ENCODE results near the gene DNAH14.
"Not testable (repeated sequence)": the region's sequence is repeated elsewhere in the genome, so short reads cannot be mapped to it uniquely, and the experiment has no call there.

DNA sequence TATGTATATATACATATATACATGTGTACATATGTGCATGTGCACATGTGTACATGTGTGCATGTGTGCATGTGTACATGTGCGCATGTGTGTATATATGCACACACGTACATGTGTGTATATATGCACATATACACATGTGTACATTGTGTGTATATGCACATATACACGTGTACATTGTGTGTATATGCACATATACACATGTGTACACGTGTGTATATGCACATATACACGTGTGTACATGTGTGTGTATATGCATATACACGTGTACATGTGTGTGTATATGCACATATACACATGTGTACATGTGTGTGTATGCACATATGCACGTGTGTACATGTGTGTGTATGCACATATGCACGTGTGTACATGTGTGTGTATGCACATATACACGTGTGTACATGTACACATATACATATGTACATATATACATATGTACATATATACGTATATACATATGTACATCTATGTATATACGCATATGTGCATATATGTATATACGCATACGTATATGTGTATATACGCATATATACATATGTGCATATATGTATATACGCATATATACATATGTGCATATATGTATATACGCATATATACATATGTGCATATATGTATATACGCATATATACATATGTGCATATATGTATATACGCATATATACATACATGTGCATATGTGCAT, 405.8 kb downstream of the DNAH14 start:
- TF ChIP-seq, protein P1, sequence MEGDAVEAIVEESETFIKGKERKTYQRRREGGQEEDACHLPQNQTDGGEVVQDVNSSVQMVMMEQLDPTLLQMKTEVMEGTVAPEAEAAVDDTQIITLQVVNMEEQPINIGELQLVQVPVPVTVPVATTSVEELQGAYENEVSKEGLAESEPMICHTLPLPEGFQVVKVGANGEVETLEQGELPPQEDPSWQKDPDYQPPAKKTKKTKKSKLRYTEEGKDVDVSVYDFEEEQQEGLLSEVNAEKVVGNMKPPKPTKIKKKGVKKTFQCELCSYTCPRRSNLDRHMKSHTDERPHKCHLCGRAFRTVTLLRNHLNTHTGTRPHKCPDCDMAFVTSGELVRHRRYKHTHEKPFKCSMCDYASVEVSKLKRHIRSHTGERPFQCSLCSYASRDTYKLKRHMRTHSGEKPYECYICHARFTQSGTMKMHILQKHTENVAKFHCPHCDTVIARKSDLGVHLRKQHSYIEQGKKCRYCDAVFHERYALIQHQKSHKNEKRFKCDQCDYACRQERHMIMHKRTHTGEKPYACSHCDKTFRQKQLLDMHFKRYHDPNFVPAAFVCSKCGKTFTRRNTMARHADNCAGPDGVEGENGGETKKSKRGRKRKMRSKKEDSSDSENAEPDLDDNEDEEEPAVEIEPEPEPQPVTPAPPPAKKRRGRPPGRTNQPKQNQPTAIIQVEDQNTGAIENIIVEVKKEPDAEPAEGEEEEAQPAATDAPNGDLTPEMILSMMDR (IDR thresholded peaks at IDR 0.05; ENCODE audit: low read depth, low read length, missing input control), result not testable (repeated sequence)
- TF ChIP-seq NR2F2 (IDR thresholded peaks at IDR 0.05); RAD21 (IDR thresholded peaks at IDR 0.05); TAF1 (conservative IDR thresholded peaks at IDR 0.05); JUND (IDR thresholded peaks at IDR 0.05); YY1 (IDR thresholded peaks at IDR 0.05); RXRA (IDR thresholded peaks at IDR 0.05): not testable (repeated sequence)
- TF ChIP-seq, protein P2, sequence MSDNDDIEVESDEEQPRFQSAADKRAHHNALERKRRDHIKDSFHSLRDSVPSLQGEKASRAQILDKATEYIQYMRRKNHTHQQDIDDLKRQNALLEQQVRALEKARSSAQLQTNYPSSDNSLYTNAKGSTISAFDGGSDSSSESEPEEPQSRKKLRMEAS (IDR thresholded peaks at IDR 0.05), result not testable (repeated sequence)
- TF ChIP-seq, protein P3, sequence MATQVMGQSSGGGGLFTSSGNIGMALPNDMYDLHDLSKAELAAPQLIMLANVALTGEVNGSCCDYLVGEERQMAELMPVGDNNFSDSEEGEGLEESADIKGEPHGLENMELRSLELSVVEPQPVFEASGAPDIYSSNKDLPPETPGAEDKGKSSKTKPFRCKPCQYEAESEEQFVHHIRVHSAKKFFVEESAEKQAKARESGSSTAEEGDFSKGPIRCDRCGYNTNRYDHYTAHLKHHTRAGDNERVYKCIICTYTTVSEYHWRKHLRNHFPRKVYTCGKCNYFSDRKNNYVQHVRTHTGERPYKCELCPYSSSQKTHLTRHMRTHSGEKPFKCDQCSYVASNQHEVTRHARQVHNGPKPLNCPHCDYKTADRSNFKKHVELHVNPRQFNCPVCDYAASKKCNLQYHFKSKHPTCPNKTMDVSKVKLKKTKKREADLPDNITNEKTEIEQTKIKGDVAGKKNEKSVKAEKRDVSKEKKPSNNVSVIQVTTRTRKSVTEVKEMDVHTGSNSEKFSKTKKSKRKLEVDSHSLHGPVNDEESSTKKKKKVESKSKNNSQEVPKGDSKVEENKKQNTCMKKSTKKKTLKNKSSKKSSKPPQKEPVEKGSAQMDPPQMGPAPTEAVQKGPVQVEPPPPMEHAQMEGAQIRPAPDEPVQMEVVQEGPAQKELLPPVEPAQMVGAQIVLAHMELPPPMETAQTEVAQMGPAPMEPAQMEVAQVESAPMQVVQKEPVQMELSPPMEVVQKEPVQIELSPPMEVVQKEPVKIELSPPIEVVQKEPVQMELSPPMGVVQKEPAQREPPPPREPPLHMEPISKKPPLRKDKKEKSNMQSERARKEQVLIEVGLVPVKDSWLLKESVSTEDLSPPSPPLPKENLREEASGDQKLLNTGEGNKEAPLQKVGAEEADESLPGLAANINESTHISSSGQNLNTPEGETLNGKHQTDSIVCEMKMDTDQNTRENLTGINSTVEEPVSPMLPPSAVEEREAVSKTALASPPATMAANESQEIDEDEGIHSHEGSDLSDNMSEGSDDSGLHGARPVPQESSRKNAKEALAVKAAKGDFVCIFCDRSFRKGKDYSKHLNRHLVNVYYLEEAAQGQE (IDR thresholded peaks at IDR 0.05), result not testable (repeated sequence)
- TF ChIP-seq, protein P4, sequence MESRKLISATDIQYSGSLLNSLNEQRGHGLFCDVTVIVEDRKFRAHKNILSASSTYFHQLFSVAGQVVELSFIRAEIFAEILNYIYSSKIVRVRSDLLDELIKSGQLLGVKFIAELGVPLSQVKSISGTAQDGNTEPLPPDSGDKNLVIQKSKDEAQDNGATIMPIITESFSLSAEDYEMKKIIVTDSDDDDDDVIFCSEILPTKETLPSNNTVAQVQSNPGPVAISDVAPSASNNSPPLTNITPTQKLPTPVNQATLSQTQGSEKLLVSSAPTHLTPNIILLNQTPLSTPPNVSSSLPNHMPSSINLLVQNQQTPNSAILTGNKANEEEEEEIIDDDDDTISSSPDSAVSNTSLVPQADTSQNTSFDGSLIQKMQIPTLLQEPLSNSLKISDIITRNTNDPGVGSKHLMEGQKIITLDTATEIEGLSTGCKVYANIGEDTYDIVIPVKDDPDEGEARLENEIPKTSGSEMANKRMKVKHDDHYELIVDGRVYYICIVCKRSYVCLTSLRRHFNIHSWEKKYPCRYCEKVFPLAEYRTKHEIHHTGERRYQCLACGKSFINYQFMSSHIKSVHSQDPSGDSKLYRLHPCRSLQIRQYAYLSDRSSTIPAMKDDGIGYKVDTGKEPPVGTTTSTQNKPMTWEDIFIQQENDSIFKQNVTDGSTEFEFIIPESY (IDR thresholded peaks at IDR 0.05), result not testable (repeated sequence)
